Vagina (tissue), 2 donors: Measurements from ENCODE around the gene DOCK11. TPM values are rescaled to one million over a fixed set of nuclear protein-coding genes. Genes with fewer than 3 reads are reported as not detected.
A peak's percentile ranks its signal among the peaks of the same experiment; 100 is the strongest.

Source experiments
- DNase-seq, 2 donors: peaks; one replicate each; pipeline ENCODE4 v3.0.0-alpha.2; 2017; ENCODE audit errors: extremely low spot score in 2 of 2
- H3K27ac ChIP-seq: fragments of 200-600 bp; sonication (generic); one replicate; pipeline ENCODE4 v1.5.1; 2019
- H3K27me3 ChIP-seq: fragments of 200-600 bp; sonication (generic); one replicate; pipeline ENCODE4 v1.5.1; 2019
- H3K36me3 ChIP-seq, 2 donors: fragments of 200-600 bp; sonication (generic); one replicate each; pipeline ENCODE4 v1.5.1; 2017 to 2019
- H3K4me1 ChIP-seq: fragments of 200-600 bp; sonication (generic); one replicate; pipeline ENCODE4 v1.5.1; 2019
- H3K4me3 ChIP-seq, 2 donors: fragments of 200-600 bp; sonication (generic); 1 replicate in 1 of 2; 2 replicates in 1 of 2; pipeline ENCODE4 v1.5.1; 2016 to 2019
- H3K9me3 ChIP-seq: fragments of 200-600 bp; sonication (generic); one replicate; pipeline ENCODE4 v1.5.1; 2019
- CTCF ChIP-seq, 3 experiments: fragments of 450-650 bp in 2 of 3; fragments of 200-600 bp in 1 of 3; sonication (generic) in 1 of 3; IDR thresholded peaks; one replicate each; pipeline ENCODE4 v1.5.1; 2017 to 2019; ENCODE audit warnings: antibody characterized with exemption in 3 of 3, mild to moderate bottlenecking in 2 of 3, moderate library complexity in 2 of 3
- POLR2A ChIP-seq, 2 donors: fragments of 450-650 bp; IDR thresholded peaks; one replicate each; pipeline ENCODE4 v1.6.1; 2017; ENCODE audit warnings: antibody characterized with exemption in 2 of 2, mild to moderate bottlenecking in 2 of 2, moderate library complexity in 2 of 2
- POLR2AphosphoS5 ChIP-seq, 2 donors: sonication (generic); formaldehyde crosslinking; IDR thresholded peaks; one replicate each; pipeline ENCODE4 v1.9.0; 2017; ENCODE audit warnings: antibody characterized with exemption in 2 of 2, mild to moderate bottlenecking in 2 of 2, low read depth in 1 of 2; ENCODE audit not compliant: insufficient read depth in 1 of 2
- intact Hi-C: fragments of 100-400 bp; cut with DNase I; formaldehyde crosslinking; loops from one replicate; pipeline ENCODE4 v1.15.1; 2023
- total RNA-seq: library from RNA; depleted of rRNA; stranded (reverse); fragments of >200 nt; gene quantifications from one replicate; pipeline ENCODE4 v1.2.3, GENCODE V29; 2016

The DOCK11 gene
- total RNA-seq, 1 donor from 2014 or later = 20.6 TPM

- Histone ChIP-seq H3K9me3 (no peaks in the 10 kb centered on the region), H3K36me3 (no peaks in the 10 kb centered on the region), H3K4me3 (no peak overlapping the region), H3K27ac (no peak overlapping the region), H3K27me3 (no peaks in the 10 kb centered on the region), H3K4me1 (peaks cover 11% of the 10 kb centered on the region)
- DNase-seq = no peak
- TF ChIP-seq POLR2AphosphoS5 (IDR thresholded peaks at IDR 0.05; ENCODE audit: insufficient read depth in 1 of 2, low read depth in 1 of 2) (no peak), CTCF (IDR thresholded peaks at IDR 0.05) (no peak), POLR2A (IDR thresholded peaks at IDR 0.05) (no peak)
- intact Hi-C loops = no loop called here
Observed at GRCh38 chrX:118507766-118508165, 12.2 kb downstream of the DOCK11 start.

GRCh38 chrX:118508221-118508620, 12.6 kb downstream of the DOCK11 start:
- no peak for DNase-seq
- H3K4me1 ChIP-seq = peaks cover 15% of the 10 kb centered on the region
- no peaks in the 10 kb centered on the region for H3K27me3 ChIP-seq
- H3K27ac ChIP-seq = no peak overlapping the region
- H3K4me3 ChIP-seq = no peak overlapping the region
- intact Hi-C loops = no loop called here
- no peaks in the 10 kb centered on the region for H3K9me3 ChIP-seq
- H3K36me3 ChIP-seq = no peaks in the 10 kb centered on the region
- no peak for TF ChIP-seq POLR2AphosphoS5 (IDR thresholded peaks at IDR 0.05; ENCODE audit: insufficient read depth in 1 of 2, low read depth in 1 of 2)
- TF ChIP-seq CTCF (IDR thresholded peaks at IDR 0.05) = no peak
- no peak for TF ChIP-seq POLR2A (IDR thresholded peaks at IDR 0.05)

- intact Hi-C loops = no loop called here
- no peak overlapping the region for H3K4me3 ChIP-seq
- no peak for TF ChIP-seq POLR2AphosphoS5 (IDR thresholded peaks at IDR 0.05; ENCODE audit: insufficient read depth in 1 of 2, low read depth in 1 of 2)
- TF ChIP-seq POLR2A (IDR thresholded peaks at IDR 0.05) = no peak
- TF ChIP-seq CTCF (IDR thresholded peaks at IDR 0.05) = no peak
- peak overlapping the region; percentile 48 for H3K27ac ChIP-seq
- no peaks in the 10 kb centered on the region for H3K36me3 ChIP-seq
- DNase-seq = no peak
- H3K9me3 ChIP-seq = no peaks in the 10 kb centered on the region
- no peaks in the 10 kb centered on the region for H3K27me3 ChIP-seq
- H3K4me1 ChIP-seq = peaks cover 20% of the 10 kb centered on the region
Observed at GRCh38 chrX:118508635-118509034, 13.0 kb downstream of the DOCK11 start.

- peak in 1 of 2 donors; percentile 37 for DNase-seq
- H3K4me1 ChIP-seq = peaks cover 22% of the 10 kb centered on the region
Observed at GRCh38 chrX:118510111-118510510, 14.5 kb downstream of the DOCK11 start.

More at GRCh38 chrX:118510111-118510510, 14.5 kb downstream of the DOCK11 start:
- Histone ChIP-seq H3K27me3 (no peaks in the 10 kb centered on the region), H3K9me3 (no peaks in the 10 kb centered on the region), H3K4me3 (no peak overlapping the region), H3K36me3 (no peaks in the 10 kb centered on the region), H3K27ac (no peak overlapping the region)
- TF ChIP-seq POLR2AphosphoS5 (IDR thresholded peaks at IDR 0.05; ENCODE audit: insufficient read depth in 1 of 2, low read depth in 1 of 2) = no peak
- no peak for TF ChIP-seq CTCF (IDR thresholded peaks at IDR 0.05)
- intact Hi-C loops = no loop called here
